Activated CD4-positive, alpha-beta T cell treated with anti-CD3 and anti-CD28 coated beads, Interleukin-2, amount 50 U/mL, for 24 hours (primary cell): ENCODE results near the gene APRT.
"Not testable (repeated sequence)": the region's sequence is repeated elsewhere in the genome, so short reads cannot be mapped to it uniquely, and the experiment has no call there.

Experiments
- DNase-seq, 2 donors: peaks; one replicate each; pipeline ENCODE4 v3.0.0-alpha.2; 2020; ENCODE audit warnings: low read depth in 1 of 2, low spot score in 1 of 2

APRT gene

DNA sequence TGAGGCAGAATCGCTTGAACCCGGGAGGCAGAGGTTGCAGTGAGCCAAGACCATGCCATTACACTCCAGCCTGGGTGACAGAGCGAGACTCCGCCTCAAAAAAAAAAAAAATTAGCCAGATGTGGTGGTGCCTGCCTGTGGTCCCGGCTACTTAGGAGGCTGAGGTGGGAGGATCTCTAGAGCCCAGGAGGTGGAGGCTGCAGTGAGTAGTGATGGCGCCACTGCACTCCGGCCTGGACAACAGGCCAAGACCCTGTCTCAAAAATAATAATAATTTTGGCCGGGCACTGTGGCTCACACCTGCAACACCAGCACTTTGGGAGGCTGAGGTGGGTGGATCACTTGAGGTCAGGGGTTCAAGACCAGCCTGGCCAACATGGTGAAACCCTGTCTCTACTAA lies 23.0 kb downstream of the APRT start:
- DNase-seq, result not testable (repeated sequence)

DNA sequence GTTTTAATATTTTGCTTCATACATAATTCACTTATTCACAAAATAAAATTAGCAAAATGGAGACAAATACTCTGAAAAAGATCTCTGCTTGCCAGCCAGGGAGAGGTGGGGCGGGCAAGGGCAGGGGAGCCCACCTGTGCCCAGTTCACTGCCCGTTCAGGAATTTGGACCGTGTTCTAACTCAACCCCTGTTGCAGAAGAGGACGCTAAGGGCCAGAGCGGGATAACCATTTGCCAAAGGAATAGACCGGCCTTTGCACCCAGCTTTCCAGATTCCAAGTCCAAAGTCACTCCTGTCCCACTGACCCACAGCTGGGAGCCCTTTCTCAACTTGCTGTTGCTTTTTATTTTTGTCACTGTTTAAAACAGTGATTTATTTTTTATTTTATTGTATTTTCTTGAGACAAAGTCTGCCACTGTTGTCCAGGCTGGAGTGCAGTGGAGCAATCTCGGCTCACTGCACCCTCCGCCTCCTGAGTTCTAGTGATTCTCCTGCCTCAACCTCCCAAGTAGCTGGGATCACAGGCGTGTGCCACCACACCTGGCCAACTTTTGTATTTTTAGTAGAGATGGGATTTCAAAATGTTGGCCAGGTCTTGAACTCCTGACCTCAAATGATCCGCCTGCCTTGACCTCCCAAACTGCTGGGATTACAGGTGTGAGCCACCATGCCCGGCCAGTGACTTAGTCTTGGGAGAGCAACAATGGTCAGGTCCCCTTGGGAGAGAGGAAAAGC lies 24.0 kb downstream of the APRT start:
- no peak for DNase-seq

DNA sequence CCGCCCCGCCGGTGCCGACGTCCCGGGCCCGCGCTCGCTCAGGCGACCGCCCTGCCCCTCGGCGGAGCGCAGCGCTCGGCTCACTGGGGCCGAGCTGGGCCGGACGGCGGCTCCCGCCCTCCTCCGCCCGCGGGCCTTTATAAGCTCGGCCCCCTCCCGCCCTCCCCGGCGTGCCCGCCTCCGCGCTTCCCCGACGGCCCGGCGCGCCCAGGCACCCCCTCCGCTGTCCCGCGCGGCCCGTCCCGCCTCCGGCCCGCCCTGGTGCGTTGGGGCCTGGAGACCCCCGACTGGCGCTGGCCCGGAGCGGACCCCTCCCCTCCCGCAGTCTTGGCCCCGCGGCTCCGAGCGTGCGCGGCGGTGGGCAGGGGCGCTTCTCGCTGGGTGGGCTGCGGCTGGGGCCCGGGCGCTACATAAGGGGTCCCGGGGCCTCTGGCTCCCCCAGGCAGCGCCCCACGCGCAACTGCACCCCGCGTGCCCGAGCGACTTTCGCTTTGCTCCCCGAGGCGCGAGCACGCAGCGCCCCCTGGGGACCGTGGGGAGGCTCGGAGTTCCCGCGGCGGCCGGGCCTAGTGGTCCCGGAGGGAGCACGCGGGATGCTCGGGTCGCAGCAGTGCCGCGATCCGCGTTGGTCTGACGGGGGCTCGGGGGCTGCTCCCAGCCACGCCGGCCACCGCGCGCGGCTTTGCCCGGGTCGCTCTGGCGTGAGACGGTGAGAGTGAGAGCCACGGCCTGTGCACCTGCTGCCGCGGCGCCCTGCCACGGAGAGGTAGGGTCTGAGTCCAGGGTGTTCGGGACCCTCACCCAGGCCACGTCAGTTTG lies 26.4 kb downstream of the APRT start, which contains the start of gene PIEZO1:
TSS of gene PIEZO1 (minus strand) at position 115 of the 819 bp plus-strand sequence. CDS start 256 bp downstream, outside the sequence.
- peak; percentile 68 to 69 for DNase-seq

DNA sequence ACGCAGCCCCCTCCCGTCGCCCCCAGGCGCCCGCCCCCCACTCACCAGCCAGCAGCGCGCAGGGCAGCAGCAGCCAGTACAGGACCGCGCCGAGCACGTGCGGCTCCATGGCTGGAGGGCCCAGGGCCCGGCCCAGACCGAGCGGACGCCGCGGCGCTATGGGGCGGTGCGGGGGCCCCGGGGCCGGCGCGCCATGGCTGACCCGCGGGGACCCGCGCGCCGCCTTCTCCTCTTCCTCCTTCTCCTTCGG lies 26.9 kb downstream of the APRT start:
- no peak for DNase-seq

DNA sequence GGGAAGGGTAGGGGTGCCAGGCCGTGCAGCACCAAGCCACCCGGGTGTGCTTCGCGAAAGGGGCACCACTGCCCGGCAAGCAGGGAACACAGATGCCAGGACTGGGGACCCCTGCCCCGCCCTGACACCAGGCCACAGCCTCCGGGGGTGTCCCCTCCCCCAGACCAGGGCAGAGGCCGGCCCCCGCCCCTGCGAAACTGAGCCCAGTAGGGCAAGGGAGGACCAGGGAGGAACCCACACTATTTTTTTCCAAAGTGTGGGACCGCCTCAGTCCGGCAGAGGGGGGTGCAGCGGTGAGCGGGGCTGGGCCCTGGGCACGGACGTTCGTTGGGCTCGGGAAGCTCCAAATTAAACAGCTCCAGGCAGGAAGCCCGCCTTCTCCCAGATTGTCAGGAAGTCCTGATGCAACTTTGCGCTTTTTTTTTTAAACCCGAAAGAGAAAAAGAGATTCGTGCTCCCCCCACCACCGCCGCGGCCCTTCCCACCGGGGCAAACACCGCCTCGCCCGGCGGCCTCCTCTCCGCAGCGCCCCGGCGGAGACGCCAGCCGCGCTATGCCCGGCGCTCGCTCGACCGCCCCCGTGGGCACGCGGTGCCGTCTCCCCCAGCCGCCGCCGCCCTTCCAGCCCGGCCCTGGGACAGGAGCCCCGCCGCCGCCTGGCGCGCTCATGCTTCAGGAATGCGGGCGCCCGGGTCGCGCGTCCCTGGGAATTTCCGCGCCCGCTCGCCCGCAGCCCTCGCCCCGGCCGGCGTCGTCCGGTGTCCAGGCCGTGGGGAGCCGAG lies 27.5 kb downstream of the APRT start:
- no peak for DNase-seq

DNA sequence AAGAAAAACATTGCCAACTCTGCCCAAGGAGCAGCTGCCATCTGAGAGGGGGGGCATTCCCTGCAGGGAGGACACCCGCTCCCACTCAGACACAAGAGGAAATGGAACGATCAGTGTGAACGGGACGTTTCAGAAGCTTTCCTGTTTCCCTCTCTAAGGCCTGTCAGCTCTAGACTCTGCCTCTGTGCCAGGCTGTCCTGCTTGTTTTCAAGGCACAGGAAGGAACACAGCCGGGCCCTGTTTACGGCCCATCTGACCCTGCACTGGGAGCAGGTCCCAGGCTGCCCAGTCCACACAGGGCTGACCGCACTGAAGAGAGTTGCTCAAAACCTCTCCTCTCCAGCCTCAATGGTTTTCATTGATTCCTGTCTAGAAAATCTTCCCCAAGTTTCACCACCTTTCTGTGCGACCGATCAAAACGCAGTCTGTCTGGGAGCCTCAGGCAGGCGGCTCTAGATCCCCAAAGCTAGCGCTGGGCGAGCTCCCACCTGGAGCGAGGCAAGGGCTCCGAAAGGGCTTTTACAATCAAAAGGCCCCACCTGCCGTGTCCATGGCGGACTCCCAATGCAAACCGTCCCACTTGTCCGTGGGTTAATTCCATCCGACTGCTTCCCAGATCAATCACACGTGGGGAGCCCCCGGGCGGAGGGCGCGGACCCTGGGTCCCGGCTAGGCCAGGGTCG lies 28.2 kb downstream of the APRT start:
- no peak for DNase-seq

DNA sequence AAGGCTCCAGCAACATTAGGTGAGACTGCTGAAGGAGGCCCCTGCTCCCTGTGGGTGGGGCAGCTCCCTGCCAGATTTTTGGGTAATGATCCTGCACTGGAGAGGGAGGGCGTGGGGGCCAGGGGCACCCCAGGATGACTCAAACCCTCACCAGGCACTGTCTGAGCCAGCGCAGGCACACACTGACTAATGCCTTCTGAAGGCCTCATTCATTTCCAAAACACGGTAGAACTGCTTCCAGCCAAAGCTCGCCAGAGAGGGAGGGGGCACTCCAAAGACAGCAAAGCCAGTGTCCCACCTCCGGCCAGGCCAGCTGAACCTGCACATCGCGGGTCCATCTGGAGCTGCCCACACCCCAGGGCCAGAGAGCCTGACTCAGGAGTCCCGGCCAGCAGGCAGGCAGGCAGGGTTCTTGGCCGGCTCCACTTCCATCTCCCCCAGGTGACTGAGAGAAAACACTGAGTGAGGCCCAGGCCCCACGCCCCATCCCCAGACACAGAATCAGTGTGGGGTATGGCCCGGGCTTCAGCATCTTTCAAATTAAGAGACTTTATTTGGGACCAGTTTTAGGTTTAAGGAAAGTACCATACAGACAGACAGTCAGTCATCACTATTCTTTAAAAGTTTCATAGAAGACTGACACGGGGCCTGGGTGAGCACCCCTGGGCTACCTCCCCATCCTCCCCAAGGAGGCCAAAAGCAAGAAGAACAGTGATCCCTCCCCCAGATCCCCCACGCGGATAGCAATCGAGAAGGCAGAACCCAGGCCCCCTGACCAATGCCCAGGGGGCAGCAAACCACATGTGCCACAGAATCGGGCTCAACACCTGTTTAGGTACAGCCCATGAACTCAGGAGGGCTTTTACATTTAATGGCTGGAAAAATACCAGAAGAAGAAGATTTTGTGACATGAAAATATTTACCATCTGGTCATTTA lies 29.0 kb downstream of the APRT start:
- DNase-seq, result peak; percentile 65 to 79

DNA sequence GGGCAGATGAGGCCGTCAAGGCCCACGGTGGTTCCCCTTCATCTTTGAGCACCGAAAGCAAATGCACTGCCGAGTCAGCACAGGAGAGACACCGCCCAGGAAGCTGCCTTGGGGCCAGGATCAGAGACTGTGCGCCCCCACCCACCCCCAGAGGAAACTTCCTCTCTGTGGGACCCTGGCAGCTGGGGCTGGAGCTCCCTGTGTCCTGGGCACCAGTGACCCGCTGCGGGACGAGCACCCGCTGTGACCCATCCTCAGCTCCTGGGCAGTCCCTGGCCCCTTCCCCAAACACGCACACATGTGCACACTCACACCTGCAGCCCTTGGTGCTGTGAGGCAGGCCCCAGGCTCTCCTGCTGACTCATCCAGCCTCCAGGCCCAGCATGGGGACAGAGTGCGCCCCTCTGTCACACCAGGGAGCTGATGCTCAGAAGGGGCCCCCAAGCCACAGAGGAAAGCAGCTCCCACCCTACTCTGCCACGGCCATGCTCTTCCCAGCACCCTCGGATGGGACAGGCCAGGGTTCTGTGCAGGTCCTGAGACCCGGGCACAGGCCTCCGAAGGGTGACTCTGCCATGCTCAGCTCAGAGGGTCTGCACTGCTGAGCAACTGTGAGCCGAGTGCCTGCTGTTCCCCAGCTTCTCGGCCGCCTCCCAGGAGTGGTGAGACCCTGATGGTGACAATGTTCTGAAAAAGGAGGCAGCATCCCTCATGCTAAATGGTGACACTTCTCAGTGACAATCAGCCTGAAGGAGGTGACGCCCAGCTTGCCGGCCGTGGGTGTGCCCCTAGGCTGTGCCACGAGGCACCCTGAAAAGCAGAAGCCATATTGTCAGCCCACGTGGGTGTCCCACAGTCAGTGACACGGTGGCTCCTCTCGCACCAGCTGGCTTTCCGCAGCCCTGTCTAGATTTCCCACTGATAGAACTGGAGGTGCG lies 30.3 kb downstream of the APRT start:
- DNase-seq, result peak in 1 of 2 donors; percentile 69

DNA sequence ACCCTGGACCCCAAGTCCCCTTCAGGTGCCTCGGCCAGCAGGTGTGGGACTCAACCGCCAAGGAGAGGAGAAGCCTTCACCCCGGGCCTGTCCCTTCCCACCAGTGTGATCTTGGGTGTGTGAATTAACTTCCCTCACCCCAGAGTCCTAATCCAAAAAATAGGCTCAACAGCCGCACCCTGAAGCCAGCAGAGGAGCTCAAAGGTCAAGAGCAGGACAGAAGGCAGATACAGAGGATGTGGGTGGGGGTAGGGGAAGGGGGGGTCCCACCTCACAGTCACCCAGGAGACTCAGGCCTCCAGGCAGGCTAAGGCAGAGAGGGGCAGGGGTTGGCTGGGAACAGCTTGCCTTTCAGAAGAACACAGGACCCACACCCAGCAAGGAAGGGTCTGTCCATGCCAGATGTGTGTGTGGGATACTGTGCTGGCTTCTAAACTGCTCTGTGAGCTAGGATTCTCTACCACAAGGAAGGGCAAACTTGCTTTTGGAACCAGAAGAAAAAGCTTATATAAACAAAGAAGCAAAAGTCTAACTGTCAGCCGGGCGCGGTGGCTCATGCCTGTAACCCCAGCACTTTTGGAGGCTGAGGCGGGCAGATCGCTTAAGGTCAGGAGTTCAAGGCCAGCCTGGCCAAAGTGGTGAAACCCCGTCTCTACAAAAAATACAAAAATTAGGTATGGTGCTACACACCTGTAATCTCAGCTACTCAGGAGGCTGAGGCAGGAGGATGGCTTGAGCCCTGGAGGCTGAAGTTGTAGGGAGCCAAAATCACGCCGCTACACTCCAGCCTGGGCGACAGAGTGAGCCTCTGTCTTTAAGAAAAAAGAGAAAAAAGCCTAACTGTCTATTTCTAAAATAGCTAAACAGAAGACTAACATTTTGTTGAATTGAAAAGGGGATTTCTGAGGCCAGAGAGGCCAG lies 31.3 kb downstream of the APRT start:
- DNase-seq, result no peak

DNA sequence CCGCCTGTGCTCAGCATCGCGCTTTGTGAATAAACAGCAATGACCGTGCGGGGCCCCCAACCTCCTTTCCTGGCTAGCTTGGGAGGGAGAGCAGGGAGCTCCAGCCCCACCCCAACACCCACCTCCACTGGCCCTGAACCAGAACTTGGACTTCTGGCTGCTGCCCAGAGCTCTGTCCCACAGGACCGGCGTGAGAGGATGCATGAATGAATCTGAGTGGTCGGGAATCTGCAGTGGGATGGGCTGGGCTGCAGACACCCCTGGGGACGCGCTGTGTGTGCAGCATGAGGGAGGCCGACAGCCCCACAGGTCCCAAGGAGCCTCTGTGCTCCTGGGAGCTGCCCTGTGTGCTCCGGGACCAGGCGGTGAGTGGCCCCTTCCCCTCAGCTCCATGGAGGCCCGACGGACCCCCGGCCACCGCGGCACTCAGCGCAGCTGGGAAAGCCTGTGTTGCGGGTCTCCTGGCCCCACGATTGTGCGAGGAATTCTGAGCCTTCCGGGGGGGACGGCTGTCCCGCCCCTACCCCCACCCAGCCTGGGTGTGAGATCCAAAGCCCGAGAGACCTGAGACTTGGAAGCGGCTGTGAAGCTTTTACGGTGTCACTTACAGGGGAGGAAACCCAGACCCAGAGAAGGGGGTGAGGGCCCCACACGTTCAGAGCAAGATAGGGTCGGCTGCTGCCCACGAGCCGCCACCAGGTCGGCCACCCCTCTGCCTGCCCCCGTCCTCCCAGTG lies 32.2 kb downstream of the APRT start:
- no peak for DNase-seq

DNA sequence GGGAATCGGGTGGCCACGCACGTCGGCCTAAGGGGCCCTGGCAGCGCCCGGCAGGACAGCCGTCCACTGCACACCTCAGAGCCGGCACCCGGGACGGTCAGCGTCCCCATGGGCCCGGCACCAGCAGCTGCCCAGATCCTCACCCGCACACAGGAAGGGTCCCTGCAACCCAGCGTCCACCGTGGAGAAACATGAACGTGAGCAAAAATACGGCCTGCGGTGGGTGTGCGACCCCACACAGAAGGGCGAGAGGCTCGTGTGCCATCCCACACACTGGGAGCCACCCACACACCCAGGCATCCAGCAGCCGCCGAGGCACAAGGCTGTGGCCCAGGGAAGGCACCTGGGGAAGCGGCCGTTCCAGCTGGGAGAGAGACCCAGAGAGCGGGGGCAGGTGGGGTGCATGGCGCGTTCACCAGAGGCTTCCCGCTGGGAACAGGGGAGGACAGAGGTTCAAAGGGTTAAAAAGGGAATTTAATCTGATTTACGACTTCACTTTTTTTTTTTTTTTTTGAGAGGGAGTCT lies 33.1 kb downstream of the APRT start:
- DNase-seq, result no peak

DNA sequence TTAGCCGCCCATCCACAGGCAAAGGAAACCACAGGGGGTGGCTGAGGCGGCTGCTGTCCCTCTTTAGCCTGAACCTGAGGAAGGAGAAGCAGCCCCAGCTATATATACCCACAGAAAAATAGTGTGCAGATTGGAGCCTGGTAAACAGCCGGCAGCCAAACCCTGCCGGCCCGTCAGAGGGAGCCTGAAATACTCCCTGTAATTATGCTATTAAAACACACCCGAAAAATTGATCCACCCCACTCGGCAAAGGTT lies 33.5 kb downstream of the APRT start:
- no peak for DNase-seq

DNA sequence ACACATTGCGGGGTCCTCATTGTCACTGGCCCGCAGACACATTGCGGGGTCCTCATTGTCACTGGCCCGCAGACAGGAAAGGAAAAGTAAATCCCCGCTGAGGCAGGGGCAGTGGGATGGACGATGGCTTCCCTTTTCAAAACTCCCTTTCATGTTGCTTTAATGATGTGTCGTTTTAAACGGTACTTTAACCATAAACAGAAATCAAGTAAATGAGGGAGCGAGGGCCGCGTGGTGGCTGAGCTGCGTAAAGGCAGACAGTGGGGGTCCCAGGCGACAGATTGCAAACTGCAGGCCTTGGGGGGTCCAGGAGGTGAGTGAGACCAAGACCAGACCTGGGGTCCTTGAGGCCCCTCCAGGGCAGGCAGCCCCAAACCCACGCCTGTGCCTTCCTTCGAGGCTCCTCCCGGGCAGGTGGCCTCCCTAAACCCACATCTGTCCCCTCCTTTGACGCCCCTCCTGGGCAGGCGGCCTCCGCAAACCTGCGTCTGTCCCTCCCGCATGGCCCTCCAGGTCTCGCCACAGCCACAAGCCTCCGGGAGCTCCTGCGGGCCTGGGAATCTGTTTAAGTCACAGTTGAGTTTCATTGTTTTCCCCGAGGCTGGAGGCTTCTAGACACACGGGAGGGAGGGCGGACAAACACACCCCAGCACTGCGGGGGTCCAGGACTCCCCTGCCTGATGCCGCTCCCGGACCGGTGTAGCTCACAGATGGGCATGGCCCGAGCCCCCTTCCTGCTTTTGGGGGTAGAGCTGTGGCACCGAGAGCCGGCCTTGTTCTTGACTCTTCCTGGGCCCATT lies 34.1 kb downstream of the APRT start:
- no peak for DNase-seq

DNA sequence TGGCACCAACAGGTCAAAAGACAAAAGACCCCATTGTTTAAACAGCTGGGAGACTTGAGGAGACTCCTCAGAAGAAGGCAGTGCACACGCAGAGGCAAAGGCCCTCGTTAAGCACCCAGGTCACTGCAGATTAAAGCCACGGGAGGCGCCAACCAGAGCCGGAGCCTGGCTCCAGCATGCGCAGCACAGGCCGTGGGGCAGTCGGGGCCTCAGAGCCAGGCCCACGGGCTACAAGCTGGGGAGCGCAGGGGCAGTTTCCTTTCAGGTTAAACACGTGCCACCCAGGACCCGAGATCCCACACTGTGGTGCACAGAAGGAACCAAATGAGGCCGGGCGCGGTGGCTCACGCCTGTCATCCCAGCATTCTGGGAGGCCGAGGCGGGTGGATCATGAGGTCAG lies 35.9 kb downstream of the APRT start:
- no peak for DNase-seq

DNA sequence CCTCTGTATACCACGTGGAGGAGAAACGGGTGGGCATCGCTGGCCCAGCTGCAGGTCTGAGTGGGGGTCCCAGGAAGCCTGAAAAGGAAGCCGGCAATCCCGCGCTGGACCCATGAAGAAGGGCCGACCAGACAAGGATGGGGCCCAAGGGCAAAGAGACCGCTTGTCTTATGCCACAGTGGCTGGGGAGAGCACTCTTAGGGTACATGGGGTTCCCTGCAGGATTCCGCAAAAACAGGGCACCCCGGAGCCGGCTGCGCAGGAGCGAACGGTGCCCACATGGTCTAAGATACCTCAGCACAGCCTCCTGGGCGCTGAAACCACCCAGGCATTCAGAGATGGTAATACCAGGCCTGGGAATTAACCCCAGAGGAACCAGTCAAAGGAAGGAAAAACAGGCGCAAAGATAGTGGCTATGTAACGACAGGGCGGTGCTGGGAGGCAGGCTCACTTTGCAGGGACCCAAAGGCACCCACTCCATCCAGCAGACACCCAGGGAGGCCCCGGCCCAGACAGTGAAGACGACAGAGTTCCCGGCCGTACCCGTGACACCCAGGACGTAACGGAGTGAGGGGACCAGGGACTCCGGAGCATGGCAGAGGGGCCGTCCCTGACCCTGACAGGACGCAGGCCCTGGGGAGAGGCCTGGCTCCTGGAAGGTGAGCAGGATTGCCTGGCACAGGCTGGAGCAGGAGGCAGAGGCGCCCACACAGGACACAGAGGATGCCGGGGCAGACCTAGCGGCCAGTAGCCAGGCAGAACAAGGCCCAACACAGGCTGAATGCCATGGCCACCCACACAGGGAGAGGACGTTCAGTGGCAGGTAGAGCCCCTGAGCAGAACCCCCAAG lies 37.0 kb downstream of the APRT start:
- DNase-seq, result no peak

DNA sequence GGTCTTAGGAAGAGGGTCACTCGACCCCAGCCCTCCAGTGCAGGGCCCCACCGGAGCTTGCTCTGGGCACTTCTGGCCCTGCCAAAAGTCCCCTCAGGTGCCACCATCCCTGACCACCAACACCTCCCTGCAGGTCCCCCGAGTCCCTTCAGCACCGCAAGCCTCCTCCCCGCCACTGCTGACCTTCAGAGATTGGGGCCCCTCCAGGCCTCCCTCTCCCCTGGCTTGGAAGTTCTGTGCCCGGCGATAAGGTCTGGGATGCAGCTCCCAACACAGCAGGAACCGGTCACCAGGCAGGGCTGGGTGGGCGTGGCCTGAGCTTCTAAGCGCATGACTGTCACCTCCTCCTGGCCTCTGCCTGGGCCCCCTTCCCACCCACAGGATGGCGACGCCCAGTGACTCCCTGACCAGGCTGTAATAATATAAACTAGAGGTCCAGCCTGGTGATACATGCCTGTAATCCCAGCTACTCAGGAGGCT lies 37.9 kb downstream of the APRT start:
- DNase-seq, result no peak
